ENCODE data around the gene RAB7A. TPM values are rescaled to one million over a fixed set of nuclear protein-coding genes. Genes with fewer than 3 reads are reported as not detected.
A peak's percentile ranks its signal among the peaks of the same experiment; 100 is the strongest.
"Not testable (repeated sequence)": the region's sequence is repeated elsewhere in the genome, so short reads cannot be mapped to it uniquely, and the experiment has no call there.

RAB7A gene
- total RNA-seq, 6 experiments from 2014 or later = 84.0 to 145 (median 119) TPM

GRCh38 chr3:128768471-128768870 is 42.5 kb downstream of the RAB7A start:
- WGBS (ENCODE audit: insufficient coverage, low coverage, low lambda C conversion rate, missing lambda C conversion rate) = 79% methylated on average over 5 of the region's 5 CpGs
- H3K4me3 ChIP-seq = no peak overlapping the region
- no peak overlapping the region for H3K27ac ChIP-seq
- TF ChIP-seq POLR2A (IDR thresholded peaks at IDR 0.05) = no peak
- no peak for TF ChIP-seq CTCF (IDR thresholded peaks at IDR 0.05)
- DNase-seq (no peak), ATAC-seq (peak in 1 of 4 donors; percentile 19)
- intact Hi-C loops (cut with DNase I) = no loop called here
- H3K27me3 ChIP-seq = no peaks in the 10 kb centered on the region
- no peaks in the 10 kb centered on the region for H3K36me3 ChIP-seq
- no peaks in the 10 kb centered on the region for H3K9me3 ChIP-seq
- peaks cover 0 to 9% (median 3%) of the 10 kb centered on the region in 4 donors for H3K4me1 ChIP-seq

GRCh38 chr3:128770387-128770786 is 44.4 kb downstream of the RAB7A start:
- intact Hi-C loops (cut with DNase I) = no loop called here
- H3K36me3 ChIP-seq = no peaks in the 10 kb centered on the region
- no peak overlapping the region for H3K4me3 ChIP-seq
- no peaks in the 10 kb centered on the region for H3K9me3 ChIP-seq
- ATAC-seq = no peak
- DNase-seq = no peak
- TF ChIP-seq CTCF (IDR thresholded peaks at IDR 0.05) (no peak), POLR2A (IDR thresholded peaks at IDR 0.05) (no peak)
- H3K4me1 ChIP-seq = peaks cover 0 to 18% (median 5%) of the 10 kb centered on the region in 4 donors
- H3K27ac ChIP-seq = no peak overlapping the region
- WGBS (ENCODE audit: insufficient coverage, low coverage, low lambda C conversion rate, missing lambda C conversion rate) = 96% methylated on average over 4 of the region's 4 CpGs
- no peaks in the 10 kb centered on the region for H3K27me3 ChIP-seq

GRCh38 chr3:128773189-128773588 is 47.2 kb downstream of the RAB7A start:
- ATAC-seq; H3K27ac ChIP-seq; H3K27me3 ChIP-seq; H3K36me3 ChIP-seq; H3K9me3 ChIP-seq; H3K4me3 ChIP-seq; DNase-seq; intact Hi-C loops (cut with DNase I): not testable (repeated sequence)
- peaks cover 0 to 32% (median 4%) of the 10 kb centered on the region in 4 donors for H3K4me1 ChIP-seq
- 100% methylated on average over 2 of the region's 31 CpGs for WGBS (ENCODE audit: insufficient coverage, low coverage, low lambda C conversion rate, missing lambda C conversion rate)

- H3K4me3 ChIP-seq; intact Hi-C loops (cut with DNase I); DNase-seq; H3K36me3 ChIP-seq; H3K27ac ChIP-seq; ATAC-seq; H3K27me3 ChIP-seq; H3K9me3 ChIP-seq: not testable (repeated sequence)
- WGBS (ENCODE audit: insufficient coverage, low coverage, low lambda C conversion rate, missing lambda C conversion rate) = 78% methylated on average over 3 of the region's 6 CpGs
- peaks cover 0 to 36% (median 4%) of the 10 kb centered on the region in 4 donors for H3K4me1 ChIP-seq
Measured at GRCh38 chr3:128773592-128773991, 47.6 kb downstream of the RAB7A start.

DNA sequence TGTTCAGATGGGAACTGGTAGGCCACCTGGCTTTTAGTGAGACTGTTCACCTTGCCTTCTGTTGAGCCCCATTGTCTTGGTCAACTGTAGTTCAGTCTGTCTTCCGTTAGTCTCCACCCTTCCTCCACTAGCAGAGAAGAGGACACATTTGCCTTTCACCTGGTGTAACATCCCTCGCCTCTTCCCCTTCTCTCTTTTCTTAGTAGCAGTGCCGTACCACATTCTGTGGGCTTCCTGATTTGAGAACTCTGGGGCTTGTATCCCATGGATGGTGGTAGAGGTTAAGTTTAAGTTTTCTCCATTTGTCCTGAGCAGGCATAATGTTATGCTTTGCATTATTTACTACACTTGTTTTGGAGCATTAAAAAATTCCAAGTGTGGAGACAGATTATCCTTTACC is 49.3 kb downstream of the RAB7A start:
- no peak overlapping the region for H3K27ac ChIP-seq

More for the DNA sequence above, 49.3 kb downstream of the RAB7A start:
- H3K27me3 ChIP-seq = no peaks in the 10 kb centered on the region
- intact Hi-C loops (cut with DNase I) = no loop called here
- no peaks in the 10 kb centered on the region for H3K36me3 ChIP-seq
- 86% methylated on average over 2 of the region's 3 CpGs for WGBS (ENCODE audit: insufficient coverage, low coverage, low lambda C conversion rate, missing lambda C conversion rate)
- ATAC-seq = peak in 1 of 4 donors; percentile 8
- TF ChIP-seq CTCF (IDR thresholded peaks at IDR 0.05) = no peak
- TF ChIP-seq POLR2A (IDR thresholded peaks at IDR 0.05) = no peak
- no peaks in the 10 kb centered on the region for H3K9me3 ChIP-seq
- no peak overlapping the region for H3K4me3 ChIP-seq
- H3K4me1 ChIP-seq = peaks cover 0 to 47% (median 9%) of the 10 kb centered on the region in 4 donors
- DNase-seq = no peak
